Smooth muscle cell (in vitro differentiated cells): ENCODE data around the gene C2orf81. TPM values are rescaled to one million over a fixed set of nuclear protein-coding genes. Genes with fewer than 3 reads are reported as not detected.

Source experiments
- DNase-seq: peaks from one replicate; lab custom pipeline; 2025; ENCODE audit not compliant: unreplicated experiment; lab: John Stamatoyannopoulos, UW
- H2AFZ ChIP-seq: fragments of 200-600 bp; sonication (generic); 2 replicates; pipeline ENCODE4 v1.6.0; 2016; ENCODE audit warnings: antibody characterized with exemption, low read depth, mild to moderate bottlenecking
- H3F3A ChIP-seq: fragments of 200-600 bp; sonication (generic); 2 replicates; pipeline ENCODE4 v1.6.0; 2017; ENCODE audit warnings: antibody characterized with exemption, low read depth
- H3K27ac ChIP-seq: fragments of 200-600 bp; sonication (generic); 2 replicates; pipeline ENCODE4 v1.5.1; 2016; ENCODE audit warnings: low read depth, mild to moderate bottlenecking
- H3K27me3 ChIP-seq: fragments of 200-600 bp; sonication (generic); 2 replicates; pipeline ENCODE4 v1.6.1; 2016; ENCODE audit warnings: low read depth, mild to moderate bottlenecking
- H3K36me3 ChIP-seq: fragments of 200-600 bp; sonication (generic); 2 replicates; pipeline ENCODE4 v1.5.1; 2016; ENCODE audit warnings: low read depth
- H3K4me1 ChIP-seq: fragments of 200-600 bp; sonication (generic); 2 replicates; pipeline ENCODE4 v1.5.1; 2016; ENCODE audit warnings: low read depth
- H3K4me2 ChIP-seq: fragments of 200-600 bp; sonication (generic); 2 replicates; pipeline ENCODE4 v1.6.0; 2016; ENCODE audit warnings: mild to moderate bottlenecking
- H3K4me3 ChIP-seq: fragments of 200-600 bp; sonication (generic); 2 replicates; pipeline ENCODE4 v1.5.1; 2016; ENCODE audit warnings: mild to moderate bottlenecking
- H3K79me2 ChIP-seq: fragments of 200-600 bp; sonication (generic); 2 replicates; pipeline ENCODE4 v1.6.0; 2016; ENCODE audit warnings: low read depth, mild to moderate bottlenecking
- H3K9ac ChIP-seq: fragments of 200-600 bp; sonication (generic); 2 replicates; pipeline ENCODE4 v1.6.0; 2016; ENCODE audit warnings: low read depth
- H3K9me3 ChIP-seq: fragments of 200-600 bp; sonication (generic); replicated peaks from 2 replicates; pipeline ENCODE4 v1.5.1; 2016; ENCODE audit warnings: low read depth
- H4K20me1 ChIP-seq: fragments of 200-600 bp; sonication (generic); 2 replicates; pipeline ENCODE4 v1.6.0; 2016; ENCODE audit warnings: low read depth
- WGBS: methylation state at CpG from one replicate; pipeline ENCODE4 v1.1.7; 2016; ENCODE audit warnings: low lambda C conversion rate; 5-methylcytosine and 5-hydroxymethylcytosine counted together
- polyA plus RNA-seq: library from polyadenylated mRNA; unstranded; fragments of >200 nt; fragmentation: Nextera tagmentation; extraction: Ambion mirVana; gene quantifications from 2 replicates; pipeline ENCODE4 v1.2.1, GENCODE V29; 2016
- total RNA-seq: library from RNA; depleted of rRNA; stranded (reverse); fragments of >200 nt; gene quantifications from 2 replicates; pipeline ENCODE4 v1.2.3, GENCODE V29; 2014
- TF ChIP-seq, protein P1 (sequence below): fragments of 200-600 bp; sonication (generic); IDR thresholded peaks from 2 replicates; pipeline ENCODE4 v1.5.1; 2017; ENCODE audit warnings: borderline replicate concordance, mild to moderate bottlenecking, antibody characterized with exemption; ENCODE audit not compliant: insufficient read depth, poor library complexity, severe bottlenecking

Gene C2orf81
- total and polyA plus RNA-seq, 2 experiments from 2014 or later, result 1.3 to 3.5 TPM

DNA sequence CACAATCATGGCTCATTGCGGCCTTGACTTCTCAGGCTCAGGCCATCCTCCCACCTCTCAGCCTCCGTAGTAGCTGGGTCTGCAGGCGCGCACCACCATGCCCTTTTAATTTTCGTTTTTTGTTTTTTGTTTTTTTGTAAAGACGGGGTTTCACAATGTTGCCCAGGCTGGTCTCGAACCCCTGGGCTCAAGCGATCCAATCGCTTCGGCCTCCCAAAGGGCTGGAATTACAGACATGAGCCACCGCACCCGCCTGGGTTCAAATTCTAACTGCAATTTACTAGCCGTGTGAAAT lies 29.0 kb downstream of the C2orf81 start:
- H3K79me2 ChIP-seq, result peaks cover 42% of the 10 kb centered on the region
- H3K4me2 ChIP-seq, result peak overlapping the region; percentile 91
- H3K27ac ChIP-seq, result no peak overlapping the region
- H3K27me3 ChIP-seq, result no peaks in the 10 kb centered on the region
- peak overlapping the region; percentile 74 for H3K4me3 ChIP-seq
- 76% methylated on average over 13 of the region's 13 CpGs for WGBS
- H2AFZ ChIP-seq, result peak overlapping the region; percentile 82
- TF ChIP-seq, protein P1, sequence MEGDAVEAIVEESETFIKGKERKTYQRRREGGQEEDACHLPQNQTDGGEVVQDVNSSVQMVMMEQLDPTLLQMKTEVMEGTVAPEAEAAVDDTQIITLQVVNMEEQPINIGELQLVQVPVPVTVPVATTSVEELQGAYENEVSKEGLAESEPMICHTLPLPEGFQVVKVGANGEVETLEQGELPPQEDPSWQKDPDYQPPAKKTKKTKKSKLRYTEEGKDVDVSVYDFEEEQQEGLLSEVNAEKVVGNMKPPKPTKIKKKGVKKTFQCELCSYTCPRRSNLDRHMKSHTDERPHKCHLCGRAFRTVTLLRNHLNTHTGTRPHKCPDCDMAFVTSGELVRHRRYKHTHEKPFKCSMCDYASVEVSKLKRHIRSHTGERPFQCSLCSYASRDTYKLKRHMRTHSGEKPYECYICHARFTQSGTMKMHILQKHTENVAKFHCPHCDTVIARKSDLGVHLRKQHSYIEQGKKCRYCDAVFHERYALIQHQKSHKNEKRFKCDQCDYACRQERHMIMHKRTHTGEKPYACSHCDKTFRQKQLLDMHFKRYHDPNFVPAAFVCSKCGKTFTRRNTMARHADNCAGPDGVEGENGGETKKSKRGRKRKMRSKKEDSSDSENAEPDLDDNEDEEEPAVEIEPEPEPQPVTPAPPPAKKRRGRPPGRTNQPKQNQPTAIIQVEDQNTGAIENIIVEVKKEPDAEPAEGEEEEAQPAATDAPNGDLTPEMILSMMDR, result no peak
- H3K36me3 ChIP-seq, result no peaks in the 10 kb centered on the region
- no peaks in the 10 kb centered on the region for H3K9me3 ChIP-seq
- H3K9ac ChIP-seq, result peak overlapping the region; percentile 96
- peaks cover 15% of the 10 kb centered on the region for H3K4me1 ChIP-seq
- H4K20me1 ChIP-seq, result peaks cover 36% of the 10 kb centered on the region
- no peaks in the 10 kb centered on the region for H3F3A ChIP-seq
- DNase-seq, result no peak

DNA sequence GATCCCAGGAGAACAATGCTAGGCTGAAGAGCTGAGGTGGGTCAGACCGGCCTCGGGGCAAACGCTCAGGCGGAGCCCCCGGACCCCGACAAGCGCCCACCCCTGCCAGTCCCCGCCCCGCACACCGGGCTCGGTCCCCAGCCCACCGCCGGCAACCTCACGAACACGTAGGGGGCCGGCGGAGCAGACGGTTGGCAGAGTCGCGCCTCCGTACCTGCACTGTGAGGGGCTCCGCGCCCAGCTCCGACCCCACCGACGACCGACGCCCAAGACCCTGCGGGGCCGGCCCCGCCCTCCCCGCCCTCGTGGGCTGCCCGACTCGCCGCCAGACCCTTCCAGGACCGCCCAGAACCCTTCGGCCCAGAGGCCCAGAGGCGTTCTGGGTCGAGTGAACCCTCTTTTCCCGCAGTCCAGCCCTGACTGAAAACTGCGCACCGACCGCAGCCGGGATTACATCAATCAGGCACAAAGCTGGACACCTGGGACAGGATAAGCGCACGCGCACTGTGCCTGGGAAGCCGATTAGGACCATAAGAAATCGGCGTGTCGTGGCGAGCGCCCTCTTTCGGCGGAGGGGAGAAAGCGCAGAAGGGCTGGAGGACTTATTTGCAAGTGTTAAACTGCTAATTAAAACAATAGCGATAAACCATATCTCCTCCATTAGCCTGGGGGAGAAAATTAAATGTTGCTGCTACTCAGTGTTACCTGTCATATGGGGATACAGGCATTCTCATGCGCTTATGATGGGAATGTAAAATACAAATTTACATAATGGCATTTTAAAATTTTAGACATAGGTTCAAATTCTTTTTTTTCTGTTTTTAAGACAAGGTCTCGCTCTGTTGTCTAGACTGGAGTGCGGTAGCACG lies 29.6 kb downstream of the C2orf81 start:
- DNase-seq, result peak; percentile 78
- peaks cover 48% of the 10 kb centered on the region for H3K79me2 ChIP-seq
- H3K4me1 ChIP-seq, result peaks cover 15% of the 10 kb centered on the region
- no peaks in the 10 kb centered on the region for H3K36me3 ChIP-seq
- no peaks in the 10 kb centered on the region for H3K9me3 ChIP-seq
- H3K4me2 ChIP-seq, result peak overlapping the region; percentile 91
- H3K27ac ChIP-seq, result peak overlapping the region; percentile 92
- H3K9ac ChIP-seq, result peak overlapping the region; percentile 96
- H2AFZ ChIP-seq, result peak overlapping the region; percentile 82
- TF ChIP-seq, protein P1, result peak; percentile 96
- peak overlapping the region; percentile 74 for H3K4me3 ChIP-seq
- peaks cover 2% of the 10 kb centered on the region for H3F3A ChIP-seq
- WGBS, result 4% methylated on average over 40 of the region's 62 CpGs
- H3K27me3 ChIP-seq, result no peaks in the 10 kb centered on the region
- H4K20me1 ChIP-seq, result peaks cover 42% of the 10 kb centered on the region

GRCh38 chr2:74391209-74391579 lies 30.2 kb downstream of the C2orf81 start:
- H3K79me2 ChIP-seq, result peaks cover 54% of the 10 kb centered on the region
- H3K9me3 ChIP-seq, result no peaks in the 10 kb centered on the region
- peaks cover 15% of the 10 kb centered on the region for H3K4me1 ChIP-seq
- peak overlapping the region; percentile 74 for H3K4me3 ChIP-seq
- WGBS, result 3% methylated on average over 11 of the region's 11 CpGs
- H3F3A ChIP-seq, result peaks cover 2% of the 10 kb centered on the region
- peak overlapping the region; percentile 82 for H2AFZ ChIP-seq
- H4K20me1 ChIP-seq, result peaks cover 48% of the 10 kb centered on the region
- H3K27ac ChIP-seq, result peak overlapping the region; percentile 92
- H3K9ac ChIP-seq, result peak overlapping the region; percentile 96
- H3K4me2 ChIP-seq, result peak overlapping the region; percentile 91
- H3K27me3 ChIP-seq, result no peaks in the 10 kb centered on the region
- no peaks in the 10 kb centered on the region for H3K36me3 ChIP-seq
- no peak for DNase-seq
- TF ChIP-seq, protein P1, result no peak
